ENCODE results near the gene PLD1.
"Not testable (repeated sequence)": the region's sequence is repeated elsewhere in the genome, so short reads cannot be mapped to it uniquely, and the experiment has no call there.

Gene PLD1

DNA sequence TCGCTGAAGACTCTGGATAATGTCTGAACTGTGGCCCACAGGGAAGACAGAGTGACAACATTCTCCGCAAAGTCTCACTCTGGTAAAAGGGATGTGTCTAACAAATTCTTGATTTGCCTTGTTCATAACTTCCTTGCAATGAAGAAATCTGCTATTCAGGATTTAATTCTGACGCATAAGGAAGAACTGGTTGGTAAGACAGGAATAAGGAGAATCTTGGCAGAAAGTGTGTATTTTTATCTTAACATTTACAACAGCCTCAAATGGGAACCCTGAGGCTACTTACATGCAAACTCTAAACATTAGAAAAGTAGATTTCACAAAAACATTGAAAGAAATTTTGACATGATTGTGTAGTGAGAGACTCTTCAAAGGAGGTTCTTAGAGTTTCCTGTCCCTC is 10.8 kb upstream of the PLD1 start:
- Histone ChIP-seq H4K91ac (ENCODE audit: low read depth, low read length) (no peak overlapping the region), H3K9ac (ENCODE audit: low read length) (no peak overlapping the region), H3K27ac (ENCODE audit: low read depth, low read length) (no peak overlapping the region), H2AFZ (ENCODE audit: insufficient read depth, low read length, poor library complexity) (no peak overlapping the region), H4K12ac (ENCODE audit: low read depth, low read length) (no peak overlapping the region), H3K79me2 (ENCODE audit: control insufficient read depth, insufficient read depth, low read length, poor library complexity) (no peaks in the 10 kb centered on the region), H3K4me3 (ENCODE audit: low read depth, low read length) (no peak overlapping the region), H2AK5ac (ENCODE audit: low read length) (no peak overlapping the region), H3K79me1 (ENCODE audit: low read length) (no peaks in the 10 kb centered on the region), H3K18ac (ENCODE audit: low read length) (no peak overlapping the region), H3K4me1 (ENCODE audit: control insufficient read depth in 1 of 2, insufficient read depth in 2 of 2, low read length in 2 of 2) (no peaks in the 10 kb centered on the region), H2BK120ac (ENCODE audit: insufficient read depth, low read length, poor library complexity) (no peak overlapping the region), H2BK5ac (ENCODE audit: low read depth, low read length, poor library complexity) (no peak overlapping the region), H3K27me3 (ENCODE audit: insufficient read depth, low read length) (no peaks in the 10 kb centered on the region), H3K14ac (ENCODE audit: low read length) (no peak overlapping the region), H3K9me3 (ENCODE audit: insufficient read depth, low read depth, low read length) (no peaks in the 10 kb centered on the region), H4K8ac (ENCODE audit: low read depth, low read length) (no peak overlapping the region), H3K4me2 (ENCODE audit: low read length) (no peak overlapping the region), H3K36me3 (ENCODE audit: control insufficient read depth in 1 of 2, insufficient read depth in 2 of 2, low read length in 2 of 2) (no peaks in the 10 kb centered on the region), H3K23ac (ENCODE audit: low read length) (no peak overlapping the region), H2BK12ac (ENCODE audit: low read length) (no peak overlapping the region), H3K4ac (ENCODE audit: low read depth, low read length) (no peak overlapping the region)
- DNase-seq, result no peak
- no CpG with 5 or more reads among the region's 3 CpGs for WGBS (ENCODE audit: extremely low coverage, insufficient coverage, insufficient read length)

- no peaks in the 10 kb centered on the region for H3K36me3 ChIP-seq (ENCODE audit: control insufficient read depth in 1 of 2, insufficient read depth in 2 of 2, low read length in 2 of 2)
- H3K27ac ChIP-seq (ENCODE audit: low read depth, low read length), result no peak overlapping the region
Measured at GRCh38 chr3:171817074-171817800, 7.0 kb upstream of the PLD1 start.

DNA sequence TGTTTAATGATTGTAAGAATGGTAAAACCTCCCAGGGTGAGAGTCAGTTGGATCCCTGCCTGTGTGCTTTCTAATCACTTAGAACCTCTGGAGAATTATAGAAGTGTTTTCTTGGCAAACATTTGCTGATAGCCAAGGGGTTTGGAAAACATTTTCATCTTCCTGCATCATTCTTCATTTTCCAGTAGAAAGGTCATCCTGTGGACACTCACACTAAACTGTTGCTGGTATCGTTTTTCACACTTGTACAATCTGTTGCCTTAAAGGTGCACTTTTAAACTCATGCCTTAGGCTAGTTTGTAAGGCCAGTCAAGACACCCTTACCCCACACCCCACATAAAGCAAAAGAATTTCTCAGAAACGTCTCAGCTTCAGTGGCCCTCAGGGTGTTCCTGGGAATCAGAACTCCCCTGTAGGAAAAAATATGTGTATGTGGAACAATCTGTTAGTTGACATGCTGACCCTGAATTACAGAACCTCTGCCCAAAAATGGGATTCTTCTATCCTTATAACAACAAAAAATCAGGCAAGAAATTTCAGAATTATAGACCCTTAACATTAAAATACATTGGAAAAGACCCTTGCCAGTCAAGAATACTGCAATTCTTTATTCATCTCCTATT is 5.8 kb upstream of the PLD1 start:
- no CpG with 5 or more reads among the region's 2 CpGs for WGBS (ENCODE audit: extremely low coverage, insufficient coverage, insufficient read length)
- no peaks in the 10 kb centered on the region for H3K79me1 ChIP-seq (ENCODE audit: low read length)
- no peak overlapping the region for H4K12ac ChIP-seq (ENCODE audit: low read depth, low read length)
- no peak overlapping the region for H2AFZ ChIP-seq (ENCODE audit: insufficient read depth, low read length, poor library complexity)
- no peak overlapping the region for H3K4me2 ChIP-seq (ENCODE audit: low read length)
- H3K23ac ChIP-seq (ENCODE audit: low read length), result no peak overlapping the region
- H3K27me3 ChIP-seq (ENCODE audit: insufficient read depth, low read length), result no peaks in the 10 kb centered on the region
- H2AK5ac ChIP-seq (ENCODE audit: low read length), result no peak overlapping the region
- peaks cover 0 to 2% of the 10 kb centered on the region in 2 experiments for H3K4me1 ChIP-seq (ENCODE audit: control insufficient read depth in 1 of 2, insufficient read depth in 2 of 2, low read length in 2 of 2)
- no peak overlapping the region for H2BK5ac ChIP-seq (ENCODE audit: low read depth, low read length, poor library complexity)
- no peaks in the 10 kb centered on the region for H3K9me3 ChIP-seq (ENCODE audit: insufficient read depth, low read depth, low read length)
- no peak overlapping the region for H2BK12ac ChIP-seq (ENCODE audit: low read length)
- H3K14ac ChIP-seq (ENCODE audit: low read length), result no peak overlapping the region
- H2BK120ac ChIP-seq (ENCODE audit: insufficient read depth, low read length, poor library complexity), result no peak overlapping the region
- no peak overlapping the region for H4K91ac ChIP-seq (ENCODE audit: low read depth, low read length)
- DNase-seq, result peak; percentile 77 to 89
- H4K8ac ChIP-seq (ENCODE audit: low read depth, low read length), result no peak overlapping the region
- no peak overlapping the region for H3K4me3 ChIP-seq (ENCODE audit: low read depth, low read length)
- H3K18ac ChIP-seq (ENCODE audit: low read length), result no peak overlapping the region
- no peak overlapping the region for H3K4ac ChIP-seq (ENCODE audit: low read depth, low read length)
- H3K79me2 ChIP-seq (ENCODE audit: control insufficient read depth, insufficient read depth, low read length, poor library complexity), result no peaks in the 10 kb centered on the region
- H3K9ac ChIP-seq (ENCODE audit: low read length), result no peak overlapping the region
- no peaks in the 10 kb centered on the region for H3K36me3 ChIP-seq (ENCODE audit: control insufficient read depth in 1 of 2, insufficient read depth in 2 of 2, low read length in 2 of 2)
- H3K27ac ChIP-seq (ENCODE audit: low read depth, low read length), result no peak overlapping the region

More at GRCh38 chr3:171817074-171817800, 7.0 kb upstream of the PLD1 start:
- no peak overlapping the region for H3K4ac ChIP-seq (ENCODE audit: low read depth, low read length)
- no peak overlapping the region for H4K91ac ChIP-seq (ENCODE audit: low read depth, low read length)
- H4K8ac ChIP-seq (ENCODE audit: low read depth, low read length), result no peak overlapping the region
- WGBS (ENCODE audit: extremely low coverage, insufficient coverage, insufficient read length), result no CpG with 5 or more reads among the region's 4 CpGs
- H2BK5ac ChIP-seq (ENCODE audit: low read depth, low read length, poor library complexity), result no peak overlapping the region
- no peak overlapping the region for H2BK12ac ChIP-seq (ENCODE audit: low read length)
- H3K4me2 ChIP-seq (ENCODE audit: low read length), result no peak overlapping the region
- no peak for DNase-seq
- H4K12ac ChIP-seq (ENCODE audit: low read depth, low read length), result no peak overlapping the region
- no peaks in the 10 kb centered on the region for H3K4me1 ChIP-seq (ENCODE audit: control insufficient read depth in 1 of 2, insufficient read depth in 2 of 2, low read length in 2 of 2)
- H3K27me3 ChIP-seq (ENCODE audit: insufficient read depth, low read length), result no peaks in the 10 kb centered on the region
- no peak overlapping the region for H3K18ac ChIP-seq (ENCODE audit: low read length)
- no peak overlapping the region for H3K23ac ChIP-seq (ENCODE audit: low read length)
- H3K14ac ChIP-seq (ENCODE audit: low read length), result no peak overlapping the region
- no peaks in the 10 kb centered on the region for H3K79me1 ChIP-seq (ENCODE audit: low read length)
- no peaks in the 10 kb centered on the region for H3K79me2 ChIP-seq (ENCODE audit: control insufficient read depth, insufficient read depth, low read length, poor library complexity)
- H2BK120ac ChIP-seq (ENCODE audit: insufficient read depth, low read length, poor library complexity), result no peak overlapping the region
- H2AFZ ChIP-seq (ENCODE audit: insufficient read depth, low read length, poor library complexity), result no peak overlapping the region
- H2AK5ac ChIP-seq (ENCODE audit: low read length), result no peak overlapping the region
- H3K9me3 ChIP-seq (ENCODE audit: insufficient read depth, low read depth, low read length), result no peaks in the 10 kb centered on the region
- H3K4me3 ChIP-seq (ENCODE audit: low read depth, low read length), result no peak overlapping the region
- no peak overlapping the region for H3K9ac ChIP-seq (ENCODE audit: low read length)

DNA sequence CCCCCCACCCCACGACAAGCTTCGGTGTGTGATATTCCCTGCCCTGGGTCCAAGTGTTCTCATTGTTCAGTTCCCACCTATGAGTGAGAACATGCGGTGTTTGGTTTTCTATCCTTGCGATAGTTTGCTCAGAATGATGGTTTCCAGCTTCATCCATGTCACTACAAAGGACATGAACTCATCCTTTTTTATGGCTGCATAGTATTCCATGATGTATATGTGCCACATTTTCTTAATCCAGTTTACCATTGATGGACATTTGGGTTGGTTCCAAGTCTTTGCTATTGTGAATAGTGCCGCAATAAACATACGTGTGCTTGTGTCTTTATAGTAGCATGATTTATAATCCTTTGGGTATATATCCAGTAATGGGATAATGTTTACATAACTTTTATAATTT is 4.4 kb upstream of the PLD1 start:
- not testable (repeated sequence) for H3K79me2 ChIP-seq (ENCODE audit: control insufficient read depth, insufficient read depth, low read length, poor library complexity); H2BK12ac ChIP-seq (ENCODE audit: low read length); H3K27ac ChIP-seq (ENCODE audit: low read depth, low read length); H3K4me2 ChIP-seq (ENCODE audit: low read length); H3K4ac ChIP-seq (ENCODE audit: low read depth, low read length); H3K4me3 ChIP-seq (ENCODE audit: low read depth, low read length); H2BK5ac ChIP-seq (ENCODE audit: low read depth, low read length, poor library complexity); DNase-seq; H4K91ac ChIP-seq (ENCODE audit: low read depth, low read length); H3K23ac ChIP-seq (ENCODE audit: low read length); H2BK120ac ChIP-seq (ENCODE audit: insufficient read depth, low read length, poor library complexity); H4K8ac ChIP-seq (ENCODE audit: low read depth, low read length); H3K14ac ChIP-seq (ENCODE audit: low read length); H3K4me1 ChIP-seq (ENCODE audit: control insufficient read depth in 1 of 2, insufficient read depth in 2 of 2, low read length in 2 of 2); H3K9me3 ChIP-seq (ENCODE audit: insufficient read depth, low read depth, low read length); H3K79me1 ChIP-seq (ENCODE audit: low read length); H3K9ac ChIP-seq (ENCODE audit: low read length); H4K12ac ChIP-seq (ENCODE audit: low read depth, low read length); H2AK5ac ChIP-seq (ENCODE audit: low read length); H3K27me3 ChIP-seq (ENCODE audit: insufficient read depth, low read length); H3K36me3 ChIP-seq (ENCODE audit: control insufficient read depth in 1 of 2, insufficient read depth in 2 of 2, low read length in 2 of 2); H3K18ac ChIP-seq (ENCODE audit: low read length); H2AFZ ChIP-seq (ENCODE audit: insufficient read depth, low read length, poor library complexity)
- WGBS (ENCODE audit: extremely low coverage, insufficient coverage, insufficient read length), result no CpG with 5 or more reads among the region's 6 CpGs
